DMS153 (cell line): ENCODE data around the gene DCTN4.
A peak's percentile ranks its signal among the peaks of the same experiment; 100 is the strongest.
"Not testable (repeated sequence)": the region's sequence is repeated elsewhere in the genome, so short reads cannot be mapped to it uniquely, and the experiment has no call there.

Experiments
- DNase-seq: peaks from one replicate; lab custom pipeline; 2025; lab: John Stamatoyannopoulos, UW

DCTN4 gene

GRCh38 chr5:150758531-150759333 is at the start of gene DCTN4:
TSS of gene DCTN4 (minus strand) at chr5:150759017. CDS start at chr5:150758993, 24 bp downstream.
- DNase-seq = peak; percentile 85

DNA sequence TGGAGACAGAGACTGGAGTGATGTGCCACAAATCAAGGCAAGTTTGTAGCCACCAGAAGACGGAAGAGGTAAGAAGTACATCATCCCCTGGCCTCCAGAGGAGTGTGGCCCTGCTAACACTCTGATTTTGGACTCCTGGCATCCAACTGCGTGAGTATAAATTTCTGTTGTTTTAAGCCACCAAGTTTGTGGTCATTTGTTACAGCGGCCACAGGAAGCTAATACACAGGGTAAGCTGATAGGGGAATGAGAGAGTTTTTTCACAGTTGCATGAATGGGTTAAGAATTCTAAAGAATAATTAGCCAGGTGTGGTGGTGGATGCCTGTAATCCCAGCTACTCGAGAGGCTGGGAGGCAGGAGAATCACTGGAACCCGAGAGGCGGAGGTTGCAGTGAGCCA is 45.6 kb upstream of the DCTN4 start:
- DNase-seq = no peak

- DNase-seq = no peak
These were observed 42.5 kb upstream of the DCTN4 start for GRCh38 chr5:150801117-150801927.

- no peak for DNase-seq
These were observed 38.6 kb upstream of the DCTN4 start for GRCh38 chr5:150797384-150797783.

GRCh38 chr5:150794927-150795326 is 36.1 kb upstream of the DCTN4 start:
- no peak for DNase-seq

GRCh38 chr5:150793423-150793888 is 34.6 kb upstream of the DCTN4 start:
- DNase-seq = not testable (repeated sequence)

- no peak for DNase-seq
These were observed 32.7 kb upstream of the DCTN4 start for GRCh38 chr5:150791536-150791935.

DNA sequence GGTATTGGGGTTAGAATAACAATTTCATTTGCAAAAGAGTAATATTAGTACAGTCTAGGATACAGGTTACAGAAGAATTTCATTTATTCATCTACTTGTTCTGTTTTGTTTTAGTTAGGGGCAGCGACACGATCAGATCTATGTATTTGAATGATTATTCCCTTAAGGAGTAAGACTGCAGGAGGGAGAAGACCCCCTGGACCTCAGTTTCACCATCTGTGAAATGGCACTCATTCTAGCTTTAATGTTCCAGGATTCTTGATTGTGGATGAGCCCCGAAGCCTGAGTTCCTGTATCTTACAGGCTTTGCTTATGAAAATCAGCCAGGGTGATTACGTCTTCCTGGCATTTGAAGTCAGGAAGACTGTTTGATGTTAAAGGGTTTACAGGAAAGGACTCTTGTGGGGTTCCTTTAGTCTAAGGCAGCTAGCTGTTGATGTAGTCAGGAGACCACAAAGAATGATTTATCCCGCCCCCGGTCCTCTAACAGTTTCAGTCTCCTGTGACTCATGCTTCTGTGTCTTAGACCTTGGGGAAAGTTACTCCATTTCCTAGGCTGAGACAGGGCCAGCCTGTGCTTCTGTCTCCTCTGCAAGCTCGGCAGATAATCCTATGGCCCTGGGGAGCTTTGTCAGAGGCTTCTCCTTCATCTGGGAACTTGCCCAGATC is 31.3 kb upstream of the DCTN4 start:
- no peak for DNase-seq

DNA sequence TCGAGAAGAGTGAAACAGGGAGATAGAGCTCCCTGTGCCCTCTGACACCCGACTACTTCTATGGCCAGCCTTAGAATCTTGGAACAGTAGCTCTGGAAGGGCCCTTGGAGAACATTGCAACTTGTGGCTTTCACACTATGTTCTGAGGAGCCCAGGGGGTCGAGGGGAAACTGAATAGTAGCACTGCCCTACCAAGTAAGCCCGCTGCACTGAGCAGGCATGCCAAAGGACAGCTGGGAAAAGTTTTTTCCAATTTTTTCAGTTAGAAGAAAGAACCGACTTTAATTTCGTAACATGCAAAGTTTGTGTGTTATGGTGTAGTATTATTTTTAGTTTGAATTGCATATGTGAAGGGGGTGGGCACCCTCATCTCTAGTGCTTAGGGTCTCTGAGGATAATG is 30.6 kb upstream of the DCTN4 start:
- DNase-seq = no peak

- DNase-seq = no peak
These were observed 30.2 kb upstream of the DCTN4 start for GRCh38 chr5:150788977-150789376.

- no peak for DNase-seq
These were observed 28.8 kb upstream of the DCTN4 start for GRCh38 chr5:150787656-150788055.

DNA sequence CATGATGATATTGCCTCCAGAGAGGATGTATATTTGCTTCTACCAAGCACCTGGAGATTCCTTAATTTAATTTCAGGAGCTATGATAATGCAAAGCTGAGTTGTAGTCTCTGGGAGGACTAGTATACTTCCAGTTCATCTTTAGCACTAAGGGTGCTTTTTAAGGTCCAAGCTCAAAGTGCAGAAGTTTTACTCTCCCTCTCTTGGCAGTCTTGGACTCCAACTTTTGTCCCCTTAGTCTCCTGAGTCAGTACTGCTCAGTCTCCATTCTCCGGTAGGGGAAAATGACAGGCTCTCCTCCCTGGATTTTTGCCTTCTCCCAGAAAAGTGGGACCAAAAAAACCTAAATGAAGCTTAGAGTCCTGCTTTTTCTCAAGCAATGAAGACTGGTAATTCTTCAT is 28.1 kb upstream of the DCTN4 start:
- DNase-seq = no peak

DNA sequence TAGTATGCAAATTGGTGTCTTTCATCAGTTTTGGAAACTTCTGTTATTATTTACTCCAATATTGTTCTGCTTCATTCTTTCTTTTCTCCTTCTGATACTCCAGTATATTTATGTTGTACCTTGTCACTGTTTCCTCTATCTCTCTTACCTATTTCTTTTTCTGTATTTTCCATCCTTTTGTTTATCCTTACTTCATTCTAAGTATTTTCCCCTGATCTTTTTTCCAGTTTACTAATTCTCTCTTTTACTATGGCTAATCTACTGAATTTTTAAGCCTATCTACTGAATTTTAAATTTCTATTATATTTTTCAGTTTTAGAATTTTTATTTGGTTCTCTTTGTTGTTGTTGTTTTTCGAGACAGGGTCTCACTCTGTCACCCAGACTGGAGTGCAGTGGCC is 27.1 kb upstream of the DCTN4 start:
- DNase-seq = no peak

- peak; percentile 28 for DNase-seq
These were observed 24.7 kb upstream of the DCTN4 start for GRCh38 chr5:150783422-150783928.

DNA sequence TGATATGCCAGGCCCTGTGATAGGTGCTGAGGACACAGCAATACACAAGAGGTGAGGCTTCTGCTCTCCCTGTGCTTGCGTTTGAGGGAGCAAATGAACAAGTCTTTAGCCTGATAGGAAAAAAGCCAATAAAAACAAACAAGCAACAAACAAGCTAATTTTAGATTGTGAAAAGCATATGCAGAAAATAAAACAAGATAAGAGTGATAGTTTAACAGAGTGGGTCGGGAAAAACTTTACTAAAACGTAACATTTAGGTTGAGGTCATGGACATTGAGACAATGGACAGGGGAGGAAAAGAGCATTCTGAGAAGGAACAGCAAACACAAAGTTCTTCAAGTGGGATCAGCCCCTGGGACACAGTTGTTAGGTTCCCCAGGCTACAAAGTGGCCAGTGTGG is 24.0 kb upstream of the DCTN4 start:
- no peak for DNase-seq

- DNase-seq = no peak
These were observed 23.1 kb upstream of the DCTN4 start for GRCh38 chr5:150781706-150782614.

GRCh38 chr5:150780816-150781221 is 22.0 kb upstream of the DCTN4 start:
- DNase-seq = no peak

DNA sequence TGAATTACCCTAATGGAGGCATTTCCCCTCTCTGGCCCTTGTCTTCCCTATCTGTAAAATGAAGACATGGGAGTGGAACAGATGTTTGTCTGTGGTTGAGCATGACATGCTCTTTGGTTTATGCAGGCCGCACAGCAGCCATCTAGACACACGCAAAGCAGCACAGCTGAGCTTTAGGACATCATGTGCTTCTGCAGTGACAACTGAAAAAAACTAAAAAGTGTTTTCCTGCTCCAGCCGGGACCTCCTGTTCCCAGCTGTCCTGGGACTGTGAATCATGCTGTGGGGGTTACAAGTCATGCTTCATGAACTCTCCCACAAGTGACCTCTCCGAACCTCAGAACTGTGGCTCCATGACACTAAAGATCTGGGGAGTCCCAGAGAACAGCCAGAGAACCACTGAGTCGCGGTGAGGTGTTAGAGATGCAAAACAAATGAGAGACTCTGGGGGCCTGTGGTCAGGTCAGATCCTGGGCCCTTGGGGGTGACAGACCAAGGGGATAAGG is 21.4 kb upstream of the DCTN4 start:
- DNase-seq = no peak

DNA sequence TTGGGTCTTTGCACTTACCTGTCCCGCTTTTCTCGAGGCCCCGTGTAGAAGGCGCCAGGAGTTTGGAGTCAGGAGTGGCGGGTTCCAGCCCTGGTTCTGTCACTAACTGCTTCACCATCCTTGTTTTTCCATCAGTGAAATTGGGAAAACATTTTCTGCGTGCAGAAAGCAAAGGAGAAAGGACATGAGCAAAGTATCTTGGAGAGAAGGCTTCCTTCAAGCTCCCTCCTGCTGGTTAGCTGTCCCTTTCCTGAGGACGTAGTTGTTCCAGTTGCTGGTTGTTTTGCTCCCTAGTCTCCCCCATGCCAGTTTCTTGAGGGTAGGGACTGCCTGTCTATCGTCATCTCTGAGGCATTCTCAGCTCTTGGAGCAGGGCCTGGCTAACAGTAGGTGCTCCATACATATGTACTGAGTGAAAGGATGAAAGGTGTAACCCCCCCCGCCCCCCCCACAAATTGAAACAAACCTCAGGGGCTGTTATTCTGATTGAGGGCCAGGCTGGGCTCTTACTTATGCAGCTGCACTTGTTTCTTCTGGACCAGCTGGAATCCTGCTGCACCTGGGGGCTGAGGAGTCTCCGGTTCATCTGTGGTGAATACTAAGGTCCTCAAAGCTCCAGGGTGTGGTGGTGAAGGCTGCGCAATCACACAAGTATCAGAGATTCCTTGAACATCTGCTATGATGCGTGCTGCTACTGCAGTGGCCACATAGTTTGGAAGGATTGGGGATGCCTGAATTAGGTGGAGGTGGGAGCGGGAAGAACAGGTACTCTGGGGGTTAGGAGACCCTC is 20.8 kb upstream of the DCTN4 start:
- no peak for DNase-seq
